IPS DF 6.9 (cell line): ENCODE results near the gene ISLR2.

Experiments used
- DNase-seq: peaks from one replicate; pipeline ENCODE4 v3.0.0-alpha.2; 2013; ENCODE audit warnings: low read depth, low spot score
- H3K27ac ChIP-seq: one replicate; pipeline ENCODE4 v1.5.1; 2013; ENCODE audit warnings: low read length, control low read depth
- H3K27me3 ChIP-seq: 2 replicates; pipeline ENCODE4 v1.6.1; 2013; ENCODE audit warnings: mild to moderate bottlenecking, low read length; ENCODE audit not compliant: control insufficient read depth, insufficient read depth
- H3K36me3 ChIP-seq: 2 replicates; pipeline ENCODE4 v1.6.1; 2013; ENCODE audit warnings: low read length; ENCODE audit not compliant: control insufficient read depth, insufficient read depth
- H3K4me1 ChIP-seq: 2 replicates; pipeline ENCODE4 v1.6.1; 2013; ENCODE audit warnings: low read length; ENCODE audit not compliant: control insufficient read depth, insufficient read depth
- H3K4me3 ChIP-seq: 2 replicates; pipeline ENCODE4 v1.5.1; 2013; ENCODE audit warnings: mild to moderate bottlenecking, low read length
- H3K9me3 ChIP-seq: 2 replicates; pipeline ENCODE4 v1.6.1; 2013; ENCODE audit warnings: low read length, inconsistent platforms; ENCODE audit not compliant: control insufficient read depth, insufficient read depth
- WGBS: extraction: QIAGEN DNeasy Blood & Tissue Kit; methylation state at CpG from one replicate; pipeline ENCODE4 v1.1.7; 2013; ENCODE audit warnings: mixed read lengths, missing lambda C conversion rate; ENCODE audit not compliant: insufficient read length, insufficient coverage; 5-methylcytosine and 5-hydroxymethylcytosine counted together

Gene ISLR2

DNA sequence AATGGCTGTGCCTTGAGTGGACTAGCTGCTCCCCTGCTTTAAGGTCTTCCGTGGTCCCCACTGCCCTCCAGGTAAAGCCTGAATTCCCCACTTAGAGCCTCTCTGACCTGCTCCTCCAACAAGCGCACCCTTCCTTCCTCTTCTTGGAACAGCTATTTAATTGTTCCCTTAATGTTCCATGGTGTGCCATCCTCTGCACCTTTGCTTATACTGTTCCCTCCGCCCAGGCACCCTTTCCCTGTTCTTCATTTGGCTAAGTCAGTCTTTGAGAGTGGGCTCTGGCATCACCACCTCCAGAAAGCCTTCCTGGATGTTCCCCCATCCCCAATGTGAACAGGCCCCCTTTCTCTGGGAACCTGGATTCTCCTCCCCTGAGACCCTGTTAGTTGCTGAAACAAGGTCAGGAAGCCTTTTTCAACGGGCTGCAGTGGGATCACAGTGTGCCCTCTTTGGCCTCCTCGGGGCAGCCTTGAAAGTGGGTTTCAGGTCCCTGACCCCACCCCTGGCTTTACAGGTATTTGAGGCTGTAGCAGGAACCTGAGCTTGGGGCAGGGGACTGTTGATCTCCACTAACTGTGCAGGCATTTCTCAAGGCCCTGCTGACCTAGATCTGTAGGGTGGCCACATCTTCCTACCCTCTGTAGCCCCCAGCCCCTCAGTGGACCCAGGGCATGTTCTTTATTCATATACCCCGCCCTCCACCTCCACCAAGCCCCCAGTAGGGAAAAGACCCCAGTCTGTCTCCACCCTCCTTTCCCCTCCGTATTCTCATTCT is 48.1 kb downstream of the ISLR2 start:
- H3K36me3 ChIP-seq = peaks cover 4% of the 10 kb centered on the region; the same call in 1 of the 2 replicates
- no peak overlapping the region for H3K27ac ChIP-seq
- no peaks in the 10 kb centered on the region for H3K9me3 ChIP-seq
- no peak overlapping the region for H3K4me3 ChIP-seq
- DNase-seq = no peak
- H3K27me3 ChIP-seq = no peaks in the 10 kb centered on the region
- WGBS = no CpG with 5 or more reads among the region's 7 CpGs
- H3K4me1 ChIP-seq = peaks cover 3% of the 10 kb centered on the region

DNA sequence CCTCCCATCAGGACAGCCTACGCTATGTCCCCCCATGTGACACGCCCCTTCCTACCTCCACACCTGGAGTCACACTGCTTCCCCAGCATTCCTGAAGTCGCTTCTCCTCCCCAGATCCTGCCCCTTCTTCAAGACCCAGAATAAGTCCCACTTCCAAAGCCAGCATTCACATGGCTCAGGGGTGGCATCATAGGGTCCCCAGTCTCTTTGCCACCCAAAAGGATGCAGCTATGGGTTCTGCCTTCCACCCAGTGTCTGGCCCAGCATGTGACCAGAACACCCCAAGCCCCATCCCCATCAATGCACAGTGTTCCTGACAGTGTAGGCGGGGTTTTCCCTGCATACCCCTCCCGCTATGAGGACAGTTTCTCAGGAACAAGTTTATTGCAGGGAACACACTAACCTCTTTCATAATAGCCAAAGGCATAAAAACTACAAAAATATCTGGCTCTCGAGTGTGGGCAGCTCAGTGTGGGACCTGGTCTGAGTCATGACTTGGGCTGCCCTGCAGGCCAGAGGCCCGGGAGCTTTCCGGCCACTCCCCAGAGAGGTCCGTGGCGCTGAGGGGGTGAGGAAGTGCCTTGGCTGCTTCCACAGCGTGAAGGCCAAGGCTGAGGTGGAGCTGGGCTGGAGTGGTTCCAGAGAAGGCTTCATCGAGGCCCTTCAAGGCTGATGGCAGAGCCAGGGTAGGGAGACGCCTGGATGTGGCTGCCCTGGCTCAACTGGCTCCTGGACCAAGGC is 48.9 kb downstream of the ISLR2 start:
- no peaks in the 10 kb centered on the region for H3K4me1 ChIP-seq
- no peaks in the 10 kb centered on the region for H3K9me3 ChIP-seq
- H3K27ac ChIP-seq = no peak overlapping the region
- no CpG with 5 or more reads among the region's 13 CpGs for WGBS
- H3K36me3 ChIP-seq = peaks cover 4% of the 10 kb centered on the region; the same call in 1 of the 2 replicates
- no peaks in the 10 kb centered on the region for H3K27me3 ChIP-seq
- DNase-seq = no peak
- H3K4me3 ChIP-seq = no peak overlapping the region

DNA sequence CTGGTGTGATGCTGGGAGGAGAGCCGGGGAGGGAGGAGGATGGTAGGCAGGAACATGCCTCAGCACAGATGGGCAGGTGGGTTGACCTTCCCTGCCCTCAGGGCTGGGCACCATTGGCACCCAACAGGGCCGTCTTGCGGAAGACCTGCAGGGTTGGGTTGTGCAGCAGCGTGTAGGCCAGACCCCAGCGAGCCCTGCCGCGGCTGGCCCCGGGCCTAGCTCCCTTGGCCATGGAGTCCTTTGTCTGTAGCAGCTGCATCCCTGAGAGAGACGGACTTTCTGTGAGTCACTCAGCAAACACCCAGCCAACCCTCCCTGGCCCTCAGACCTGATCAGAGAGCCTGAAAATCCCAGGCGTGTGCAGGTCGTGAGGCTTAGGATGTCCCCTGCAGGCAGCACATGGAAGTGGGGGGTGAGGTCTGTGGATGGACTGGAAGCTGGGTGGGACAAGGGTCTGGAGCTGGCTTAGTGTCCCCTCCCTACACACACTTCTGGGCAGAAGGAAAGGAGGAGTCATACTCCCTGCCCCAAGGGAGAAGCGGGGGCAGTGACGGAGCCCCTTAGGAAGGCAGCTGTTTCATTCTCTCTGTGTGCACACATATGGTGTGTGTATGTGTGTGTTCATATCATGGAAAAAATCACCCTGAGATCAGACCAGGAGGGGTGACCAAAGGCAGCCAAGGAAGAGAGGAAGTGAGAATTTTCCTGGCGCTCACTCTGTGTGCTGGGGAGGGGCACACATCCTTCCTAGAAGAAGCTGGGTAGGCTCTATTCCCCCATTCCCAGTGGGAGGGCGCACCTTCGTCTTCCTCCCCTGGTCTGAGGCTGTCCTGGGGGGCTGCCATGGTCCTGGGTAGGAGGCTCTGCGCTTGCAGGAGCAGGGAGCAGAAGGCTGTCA is 49.8 kb downstream of the ISLR2 start:
- H3K4me3 ChIP-seq = no peak overlapping the region
- no peak overlapping the region for H3K27ac ChIP-seq
- no peak for DNase-seq
- no CpG with 5 or more reads among the region's 17 CpGs for whole genome bisulfite sequencing
- H3K9me3 ChIP-seq = no peaks in the 10 kb centered on the region
- H3K36me3 ChIP-seq = peaks cover 6% of the 10 kb centered on the region; the same call in 1 of the 2 replicates
- H3K4me1 ChIP-seq = no peaks in the 10 kb centered on the region
- H3K27me3 ChIP-seq = no peaks in the 10 kb centered on the region

GRCh38 chr15:74180881-74181602 is 50.7 kb downstream of the ISLR2 start:
- H3K27me3 ChIP-seq = no peaks in the 10 kb centered on the region
- DNase-seq = no peak
- no peaks in the 10 kb centered on the region for H3K4me1 ChIP-seq
- no peak overlapping the region for H3K4me3 ChIP-seq
- H3K36me3 ChIP-seq = peaks cover 6% of the 10 kb centered on the region; the same call in 1 of the 2 replicates
- no CpG with 5 or more reads among the region's 21 CpGs for WGBS
- no peaks in the 10 kb centered on the region for H3K9me3 ChIP-seq
- no peak overlapping the region for H3K27ac ChIP-seq

DNA sequence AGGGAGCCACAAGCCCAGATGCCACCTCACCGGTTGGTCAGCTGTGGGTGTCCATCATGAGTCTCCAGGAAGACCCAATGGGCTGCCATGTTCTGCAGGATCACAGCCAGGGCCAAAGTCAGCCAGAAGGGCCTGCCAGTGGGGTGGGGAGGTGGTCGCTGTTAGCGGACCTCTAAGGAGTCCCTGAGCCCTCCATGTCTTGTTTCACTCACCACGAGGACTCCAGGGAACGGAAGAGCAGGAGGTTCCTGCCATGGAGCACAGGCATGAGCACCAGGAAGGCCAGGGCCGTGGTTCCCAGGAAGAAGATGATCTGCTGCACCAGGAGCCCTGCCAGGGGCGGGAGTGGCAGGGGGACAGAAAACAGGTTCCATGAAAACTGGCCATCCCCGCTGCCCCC is 51.7 kb downstream of the ISLR2 start:
- Histone ChIP-seq H3K4me3 (no peak overlapping the region), H3K27me3 (no peaks in the 10 kb centered on the region), H3K36me3 (peaks cover 6% of the 10 kb centered on the region; the same call in 1 of the 2 replicates), H3K9me3 (no peaks in the 10 kb centered on the region), H3K27ac (no peak overlapping the region), H3K4me1 (no peaks in the 10 kb centered on the region)
- WGBS = no CpG with 5 or more reads among the region's 8 CpGs
- no peak for DNase-seq

DNA sequence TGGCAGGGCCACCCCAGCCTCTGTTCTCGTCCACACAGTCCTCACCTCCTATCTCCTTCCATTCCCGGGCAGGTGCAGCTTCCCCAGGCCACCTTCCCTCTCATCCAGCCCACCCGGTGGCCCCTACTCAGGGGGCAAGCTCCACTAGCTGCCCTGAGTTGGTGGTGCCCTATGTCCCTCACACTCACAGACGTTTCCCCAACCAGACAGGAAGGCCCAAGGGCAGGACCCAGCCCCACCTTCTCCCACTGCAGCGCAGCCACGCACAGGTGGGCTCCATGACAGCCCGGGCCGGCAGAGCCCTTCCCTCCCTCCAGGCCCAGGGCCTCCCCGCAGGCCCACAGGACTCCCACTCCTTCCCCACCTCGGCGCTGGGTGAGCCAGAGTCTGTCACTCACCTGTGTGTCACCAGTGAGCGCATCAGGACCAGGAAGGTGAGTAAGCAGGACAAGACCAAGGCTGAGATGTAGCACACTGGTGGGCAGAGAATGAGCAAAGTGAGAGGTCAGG is 54.3 kb downstream of the ISLR2 start:
- Histone ChIP-seq H3K4me3 (no peak overlapping the region), H3K27me3 (no peaks in the 10 kb centered on the region), H3K27ac (no peak overlapping the region), H3K4me1 (no peaks in the 10 kb centered on the region), H3K36me3 (peaks cover 6% of the 10 kb centered on the region; the same call in 1 of the 2 replicates), H3K9me3 (no peaks in the 10 kb centered on the region)
- no CpG with 5 or more reads among the region's 12 CpGs for WGBS
- no peak for DNase-seq

DNA sequence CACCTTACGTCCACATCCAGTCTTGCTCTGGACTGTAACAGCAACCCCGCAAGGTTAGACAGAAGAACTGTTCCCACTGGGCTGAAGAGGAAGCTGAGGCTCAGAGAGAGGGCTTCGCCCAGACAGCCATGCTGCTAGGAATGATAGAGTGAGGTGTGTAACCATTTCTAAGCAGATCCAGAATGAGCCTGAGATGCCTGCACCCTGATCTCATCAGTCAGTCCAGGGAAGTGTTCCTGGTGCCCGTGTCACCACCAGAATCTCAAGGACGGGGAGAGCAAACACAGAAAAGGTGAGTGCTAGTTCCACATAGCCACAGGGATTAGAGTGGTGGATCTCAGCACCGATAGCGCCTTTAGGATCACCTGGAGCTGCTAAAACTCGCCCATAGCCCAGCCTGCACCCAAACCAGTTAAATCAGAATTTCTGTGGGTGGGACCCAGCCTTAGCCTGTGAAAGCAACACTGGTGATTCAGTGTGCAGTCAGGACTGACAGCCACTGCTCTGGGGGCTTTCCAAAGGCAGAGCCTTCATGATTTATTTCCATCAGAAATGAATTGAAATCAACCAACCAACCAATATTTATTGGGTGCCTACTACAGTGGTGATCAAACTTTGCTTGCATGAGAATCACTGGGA is 55.4 kb downstream of the ISLR2 start:
- DNase-seq = no peak
- no peaks in the 10 kb centered on the region for H3K9me3 ChIP-seq
- H3K4me1 ChIP-seq = no peaks in the 10 kb centered on the region
- H3K27me3 ChIP-seq = no peaks in the 10 kb centered on the region
- no peak overlapping the region for H3K4me3 ChIP-seq
- H3K27ac ChIP-seq = no peak overlapping the region
- H3K36me3 ChIP-seq = peaks cover 5% of the 10 kb centered on the region; the same call in 1 of the 2 replicates
- no CpG with 5 or more reads among the region's 8 CpGs for WGBS
